ENCODE results near the gene PBXIP1.
A peak's percentile ranks its signal among the peaks of the same experiment; 100 is the strongest.

PBXIP1 gene

GRCh38 chr1:154955718-154956543 is at the start of gene PBXIP1:
Gene PBXIP1, minus strand, starts transcription at chr1:154956099. Its CDS starts 2,378 bp downstream, at chr1:154953721.
- DNase-seq, result peak; percentile 90

GRCh38 chr1:155005076-155006011 is 49.4 kb upstream of the PBXIP1 start:
- no peak for DNase-seq

- DNase-seq, result no peak
Observed at GRCh38 chr1:155004352-155005075, 48.6 kb upstream of the PBXIP1 start.

DNA sequence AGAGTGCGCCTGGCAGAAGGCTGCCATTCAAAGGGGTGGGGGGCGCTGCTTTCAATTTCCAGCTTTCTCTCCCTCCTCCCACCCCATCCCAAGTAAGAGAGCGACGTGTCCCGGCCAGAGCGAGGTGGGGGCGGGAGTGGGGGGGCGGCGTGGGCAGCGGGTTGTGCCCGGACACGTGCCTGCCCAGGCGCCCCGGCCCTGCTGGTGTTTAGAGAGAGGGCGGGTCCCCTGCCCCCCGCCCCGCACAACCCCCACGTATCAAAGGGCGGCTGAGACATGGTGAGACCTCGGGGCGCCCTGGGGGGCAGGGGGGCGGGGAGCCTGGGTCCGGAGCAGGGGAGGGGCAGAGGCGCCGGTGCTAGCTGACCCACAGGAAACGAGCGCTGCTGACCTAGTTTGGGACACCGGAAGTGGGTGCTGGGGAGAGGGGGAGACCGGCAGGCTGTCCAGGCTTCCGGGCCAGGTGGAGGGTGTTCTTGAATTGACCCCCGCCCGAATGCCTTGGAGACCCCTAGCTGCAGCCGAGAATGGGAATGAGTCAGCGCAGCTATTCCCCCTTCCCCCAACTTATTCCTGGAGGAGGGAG is 48.0 kb upstream of the PBXIP1 start:
- DNase-seq, result peak; percentile 22

- no peak for DNase-seq
Observed at GRCh38 chr1:155003227-155003765, 47.4 kb upstream of the PBXIP1 start.

GRCh38 chr1:155002464-155003226 is 46.7 kb upstream of the PBXIP1 start, which contains the start of gene ZBTB7B:
Gene ZBTB7B, plus strand, starts transcription at chr1:155002802. Its CDS starts 11,859 bp downstream, at chr1:155014661.
- DNase-seq, result no peak

DNA sequence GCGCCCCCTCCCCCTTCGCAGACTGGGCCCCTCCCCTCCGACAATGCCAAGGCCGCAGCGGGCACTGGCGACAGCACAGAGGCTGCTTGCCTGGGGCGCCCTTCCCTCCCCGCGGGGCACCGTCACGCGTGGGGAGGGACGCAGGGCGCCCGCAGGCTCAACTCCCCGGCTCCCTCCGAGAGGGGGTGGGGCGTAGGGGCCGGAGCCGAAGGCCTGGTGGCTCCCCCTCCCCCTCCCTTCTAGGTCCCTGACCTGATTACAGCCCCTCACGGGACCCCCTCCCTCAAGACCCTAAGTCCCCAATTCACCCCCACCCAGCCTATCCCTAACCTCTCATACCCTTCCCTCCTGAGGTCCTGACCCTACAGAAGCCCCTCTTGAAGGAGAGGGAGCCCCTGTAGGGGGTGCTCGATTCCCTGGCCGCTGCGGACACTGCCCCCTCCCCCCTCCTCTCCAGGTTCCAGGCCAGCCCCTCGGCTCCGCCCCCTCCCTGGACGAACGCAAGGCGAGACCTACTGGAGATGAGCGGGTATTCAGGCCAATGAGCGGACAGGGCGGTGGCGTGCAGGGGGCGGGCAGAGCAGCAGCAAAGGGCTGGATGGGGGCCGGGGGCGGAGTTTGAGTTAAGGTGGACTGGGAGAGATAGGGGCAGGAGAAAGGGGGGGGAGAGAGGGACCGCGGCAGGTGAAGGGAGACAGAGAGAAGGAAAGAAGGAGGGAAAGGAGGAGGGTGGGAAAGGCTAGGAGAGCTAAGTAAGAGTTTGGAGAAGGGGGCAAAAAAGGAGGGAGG is 46.0 kb upstream of the PBXIP1 start:
- DNase-seq, result peak; percentile 95

- no peak for DNase-seq
Observed at GRCh38 chr1:155001425-155001674, 45.5 kb upstream of the PBXIP1 start.

- peak; percentile 73 for DNase-seq
Observed at GRCh38 chr1:155000726-155001424, 45.0 kb upstream of the PBXIP1 start.

- DNase-seq, result no peak
Observed at GRCh38 chr1:155000411-155000725, 44.5 kb upstream of the PBXIP1 start.

- DNase-seq, result no peak
Observed at GRCh38 chr1:154999571-155000410, 43.9 kb upstream of the PBXIP1 start.

DNA sequence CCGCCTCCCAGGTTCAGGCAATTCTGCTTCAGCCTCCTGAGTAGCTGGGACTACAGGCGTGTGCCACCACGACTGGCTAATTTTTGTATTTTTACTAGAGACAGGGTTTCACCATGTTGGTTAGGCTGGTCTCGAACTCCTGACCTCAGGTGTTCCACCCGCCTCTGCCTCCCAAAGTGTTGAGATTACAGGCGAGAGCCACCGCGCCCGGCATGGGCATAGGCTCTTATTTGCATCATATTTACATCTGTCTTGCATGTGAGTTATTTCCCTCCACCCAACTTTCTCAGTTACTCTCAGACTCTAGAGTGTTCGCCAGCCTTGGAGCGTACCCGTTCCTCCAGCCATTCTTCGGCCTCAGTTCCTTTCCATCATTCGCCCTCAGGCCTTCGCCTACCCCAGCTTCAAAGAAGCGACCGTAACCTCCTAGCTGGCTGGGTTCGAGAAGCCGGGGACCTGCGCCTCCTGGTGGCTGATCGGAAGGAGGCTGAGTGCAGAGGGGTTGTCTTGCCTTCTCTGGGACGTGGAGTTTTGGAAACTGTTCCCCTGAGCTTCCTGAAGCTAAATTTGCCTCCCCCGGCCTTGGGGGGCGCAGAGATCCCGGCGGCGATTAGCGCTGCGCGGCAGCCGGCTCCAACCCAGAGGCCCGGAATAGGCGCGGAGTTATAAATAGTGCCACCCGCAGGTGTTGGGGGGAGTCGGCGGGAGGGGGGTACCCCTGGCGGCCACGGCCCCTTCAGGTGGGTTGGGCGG is 43.1 kb upstream of the PBXIP1 start:
- peak; percentile 61 for DNase-seq

- DNase-seq, result no peak
Observed at GRCh38 chr1:154998201-154998780, 42.4 kb upstream of the PBXIP1 start.

- peak; percentile 51 for DNase-seq
Observed at GRCh38 chr1:154996966-154997701, 41.2 kb upstream of the PBXIP1 start.

GRCh38 chr1:154995301-154995983 is 39.5 kb upstream of the PBXIP1 start:
- DNase-seq, result peak; percentile 35

DNA sequence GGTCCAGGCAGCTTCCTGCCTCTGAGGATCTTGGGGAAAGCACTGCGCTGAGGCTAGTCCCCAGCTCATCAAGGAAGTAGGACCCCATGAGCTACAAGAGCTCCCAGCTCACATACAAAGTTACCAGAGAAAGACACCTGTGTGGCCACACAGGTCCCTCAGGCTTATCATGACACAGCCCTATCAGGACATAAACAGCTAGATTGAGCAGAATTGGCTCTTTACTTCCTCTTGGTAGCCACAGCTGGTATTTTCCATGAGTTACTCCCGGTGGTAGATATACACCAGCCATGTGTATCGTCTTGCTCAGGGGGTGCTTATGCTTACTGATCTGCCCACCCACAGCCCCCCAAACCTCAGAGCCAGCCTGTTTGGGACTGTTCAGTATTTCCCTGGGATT is 38.7 kb upstream of the PBXIP1 start:
- DNase-seq, result no peak

DNA sequence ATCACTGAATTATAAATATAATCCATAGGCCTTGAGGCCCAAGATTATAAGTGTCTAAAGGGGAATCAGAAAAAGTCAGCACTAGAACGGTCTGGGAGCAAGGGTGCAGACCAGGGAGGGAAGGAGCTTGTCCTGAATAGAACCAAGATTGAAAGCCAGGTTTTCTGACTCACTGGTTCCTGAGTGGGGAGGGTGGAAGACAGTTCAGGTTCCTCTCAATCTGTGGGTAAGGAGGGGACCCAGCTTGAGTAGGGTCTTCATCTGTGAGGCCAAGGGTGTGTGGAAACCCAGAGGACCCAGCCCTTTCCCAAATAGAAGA is 38.3 kb upstream of the PBXIP1 start:
- DNase-seq, result no peak
